Loucy (cell line): Measurements from ENCODE around the gene PTPRH.

Experiments
- H2AFZ ChIP-seq: fragments of 200-600 bp; sonication (generic); 2 replicates; pipeline ENCODE4 v1.6.0; 2016; ENCODE audit warnings: antibody characterized with exemption, mild to moderate bottlenecking, low read length, moderate library complexity
- H3F3A ChIP-seq: fragments of 200-600 bp; 2 replicates; pipeline ENCODE4 v1.6.0; 2016; ENCODE audit warnings: antibody characterized with exemption, low read depth, mild to moderate bottlenecking
- H3K27me3 ChIP-seq: fragments of 200-600 bp; sonication (generic); 2 replicates; pipeline ENCODE4 v1.6.1; 2014; ENCODE audit warnings: low read length, mild to moderate bottlenecking; ENCODE audit not compliant: insufficient read depth, poor library complexity, severe bottlenecking
- H3K36me3 ChIP-seq: fragments of 200-600 bp; sonication (generic); 2 replicates; pipeline ENCODE4 v1.6.1; 2016; ENCODE audit warnings: low read length; ENCODE audit not compliant: insufficient read depth
- H3K4me1 ChIP-seq: fragments of 200-600 bp; sonication (generic); 2 replicates; pipeline ENCODE4 v1.5.1; 2014; ENCODE audit warnings: low read length, mild to moderate bottlenecking; ENCODE audit not compliant: insufficient read depth, poor library complexity, severe bottlenecking
- H3K4me2 ChIP-seq: fragments of 200-600 bp; sonication (generic); 2 replicates; pipeline ENCODE4 v1.6.0; 2014; ENCODE audit warnings: antibody characterized with exemption, low read length, low read depth, mild to moderate bottlenecking; ENCODE audit not compliant: poor library complexity, severe bottlenecking
- H3K4me3 ChIP-seq: fragments of 200-600 bp; sonication (generic); 2 replicates; pipeline ENCODE4 v1.5.1; 2014; ENCODE audit warnings: low read length, mild to moderate bottlenecking, mixed read lengths; ENCODE audit not compliant: poor library complexity, severe bottlenecking
- H3K79me2 ChIP-seq: fragments of 200-600 bp; sonication (generic); 2 replicates; pipeline ENCODE4 v1.6.1; 2014; ENCODE audit warnings: low read length; ENCODE audit not compliant: insufficient read depth
- H3K9ac ChIP-seq: fragments of 200-600 bp; sonication (generic); 2 replicates; pipeline ENCODE4 v1.6.0; 2014; ENCODE audit warnings: mild to moderate bottlenecking, low read depth, low read length, moderate library complexity; ENCODE audit not compliant: poor library complexity, severe bottlenecking
- H3K9me2 ChIP-seq: fragments of 200-600 bp; sonication (generic); replicated peaks from 2 replicates; pipeline ENCODE4 v1.6.1; 2016; ENCODE audit warnings: low read depth, low read length, mixed read lengths
- H3K9me3 ChIP-seq: fragments of 200-600 bp; sonication (generic); 2 replicates; pipeline ENCODE4 v1.6.1; 2014; ENCODE audit warnings: mild to moderate bottlenecking, antibody characterized with exemption, low read length, low read depth; ENCODE audit not compliant: insufficient read depth
- H4K20me1 ChIP-seq: fragments of 200-600 bp; sonication (generic); 2 replicates; pipeline ENCODE4 v1.6.0; 2014; ENCODE audit warnings: antibody characterized with exemption, low read length, mild to moderate bottlenecking; ENCODE audit not compliant: insufficient read depth, poor library complexity, severe bottlenecking
- EZH2phosphoT487 ChIP-seq: fragments of 200-600 bp; IDR thresholded peaks from 2 replicates; pipeline ENCODE4 v1.6.1; 2018; ENCODE audit warnings: antibody characterized with exemption, mild to moderate bottlenecking, moderate library complexity, borderline replicate concordance
- TF ChIP-seq, protein P1 (sequence below): fragments of 200-600 bp; sonication (generic); conservative IDR thresholded peaks from 2 replicates; pipeline ENCODE4 v1.5.1; 2014; ENCODE audit warnings: mild to moderate bottlenecking, antibody characterized with exemption, low read length

PTPRH gene

DNA sequence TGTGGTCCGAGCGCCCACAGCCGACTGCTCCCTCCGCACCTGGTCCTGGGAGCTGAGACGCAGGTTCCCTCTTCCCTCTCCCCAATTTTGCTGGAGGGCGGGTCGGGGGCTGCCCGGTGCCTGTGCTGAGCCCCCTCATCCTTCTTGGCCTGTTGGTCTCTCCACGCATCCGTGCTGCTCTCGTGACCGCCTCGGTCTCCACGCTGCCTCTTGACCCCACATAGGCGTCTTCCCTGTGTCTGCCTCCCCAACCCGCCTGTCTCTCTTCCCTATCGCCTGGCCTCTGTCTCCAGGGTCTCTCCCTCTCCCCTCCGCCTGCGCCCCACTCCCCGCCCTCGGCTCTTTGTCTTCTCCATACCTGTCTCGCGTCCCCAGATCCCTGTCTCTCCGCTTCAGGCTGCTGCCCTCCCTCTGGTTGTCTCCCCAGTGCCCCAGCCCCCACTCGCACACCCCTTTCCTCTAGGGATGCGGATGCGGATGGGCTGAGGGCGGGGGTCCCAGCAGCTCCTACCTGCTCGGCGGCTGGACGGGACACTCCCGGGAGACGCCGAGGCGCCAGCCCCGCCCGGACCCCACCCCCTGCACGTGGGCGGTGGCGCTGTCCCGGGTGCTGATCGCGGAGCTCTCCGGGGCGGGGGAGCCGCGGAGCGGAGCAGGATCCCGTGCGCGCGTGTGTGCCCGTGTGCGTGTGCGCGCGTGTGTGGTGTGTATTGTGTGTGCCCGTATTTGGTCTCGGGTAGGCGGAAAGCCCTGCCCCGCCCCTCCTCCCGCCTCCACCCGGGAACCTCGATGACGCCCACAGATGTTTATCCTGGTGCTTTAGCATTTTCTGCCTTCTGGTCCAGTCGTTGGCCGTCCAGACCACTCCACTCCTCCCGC is 29.5 kb downstream of the PTPRH start, which contains the start of gene SYT5:
TSS of gene SYT5 (minus strand) at position 684 of the 879 bp plus-strand sequence. CDS start 1,248 bp downstream, outside the sequence.
- Histone ChIP-seq H3K4me3 (peak within 1 kb of the TSS; percentile 59), H3K4me1 (peaks cover 7% of the 10 kb centered on the region), H3K79me2 (no peaks in the 10 kb centered on the region), H4K20me1 (no peaks in the 10 kb centered on the region), H3K9me3 (no peaks in the 10 kb centered on the region), H3K36me3 (no peaks in the 10 kb centered on the region), H3K27me3 (no peaks in the 10 kb centered on the region), H3K9me2 (no peaks in the 10 kb centered on the region), H3F3A (no peaks in the 10 kb centered on the region), H3K9ac (no peak within 1 kb of the TSS), H2AFZ (no peak within 1 kb of the TSS), H3K4me2 (peak within 1 kb of the TSS; percentile 41)
- TF ChIP-seq EZH2phosphoT487 = no peak
- TF ChIP-seq, protein P1, sequence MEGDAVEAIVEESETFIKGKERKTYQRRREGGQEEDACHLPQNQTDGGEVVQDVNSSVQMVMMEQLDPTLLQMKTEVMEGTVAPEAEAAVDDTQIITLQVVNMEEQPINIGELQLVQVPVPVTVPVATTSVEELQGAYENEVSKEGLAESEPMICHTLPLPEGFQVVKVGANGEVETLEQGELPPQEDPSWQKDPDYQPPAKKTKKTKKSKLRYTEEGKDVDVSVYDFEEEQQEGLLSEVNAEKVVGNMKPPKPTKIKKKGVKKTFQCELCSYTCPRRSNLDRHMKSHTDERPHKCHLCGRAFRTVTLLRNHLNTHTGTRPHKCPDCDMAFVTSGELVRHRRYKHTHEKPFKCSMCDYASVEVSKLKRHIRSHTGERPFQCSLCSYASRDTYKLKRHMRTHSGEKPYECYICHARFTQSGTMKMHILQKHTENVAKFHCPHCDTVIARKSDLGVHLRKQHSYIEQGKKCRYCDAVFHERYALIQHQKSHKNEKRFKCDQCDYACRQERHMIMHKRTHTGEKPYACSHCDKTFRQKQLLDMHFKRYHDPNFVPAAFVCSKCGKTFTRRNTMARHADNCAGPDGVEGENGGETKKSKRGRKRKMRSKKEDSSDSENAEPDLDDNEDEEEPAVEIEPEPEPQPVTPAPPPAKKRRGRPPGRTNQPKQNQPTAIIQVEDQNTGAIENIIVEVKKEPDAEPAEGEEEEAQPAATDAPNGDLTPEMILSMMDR = no peak

DNA sequence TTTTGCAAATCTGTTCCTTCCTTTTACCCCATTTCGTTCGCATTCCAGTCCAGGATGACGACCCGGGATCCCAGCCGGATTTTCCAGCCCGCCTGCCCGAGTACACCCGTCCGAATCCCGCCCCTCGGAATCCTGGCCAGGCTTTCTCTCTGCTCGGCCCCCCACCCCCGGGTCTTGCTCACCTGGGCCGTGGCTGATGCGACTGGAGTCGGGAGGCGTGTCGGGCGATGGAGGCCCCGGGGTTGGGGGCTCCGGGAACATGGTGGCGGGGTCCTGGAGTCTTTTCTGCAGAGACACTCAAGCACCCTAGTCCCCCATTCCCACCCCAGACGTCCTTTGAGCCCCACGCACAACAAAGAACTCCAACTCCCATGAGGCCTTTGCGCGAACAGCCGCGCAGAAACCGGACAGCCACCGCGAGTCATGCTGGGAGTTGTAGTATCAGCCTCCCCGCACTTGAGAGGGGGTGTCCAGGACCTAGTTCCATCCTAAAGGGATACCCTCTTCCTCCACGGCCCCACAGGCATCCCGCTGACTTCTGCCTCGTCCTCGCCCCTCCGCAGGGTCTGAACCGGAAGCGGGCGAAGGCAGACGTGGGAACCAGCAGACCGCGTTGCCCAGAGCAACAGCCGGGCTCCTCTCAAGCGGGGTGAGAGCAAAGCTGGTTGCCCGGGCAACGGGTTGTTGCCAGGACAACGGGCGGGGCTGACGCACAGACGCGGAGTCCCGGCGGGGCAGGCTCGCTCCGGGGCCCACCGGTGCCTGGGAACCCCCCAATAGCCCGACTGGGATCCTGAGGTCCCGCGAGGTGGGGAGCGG is 30.3 kb downstream of the PTPRH start:
- no peak for TF ChIP-seq EZH2phosphoT487
- TF ChIP-seq, protein P1 = no peak
- no peaks in the 10 kb centered on the region for H3K9me2 ChIP-seq
- no peak overlapping the region for H3K9ac ChIP-seq
- no peaks in the 10 kb centered on the region for H3K36me3 ChIP-seq
- peak overlapping the region; percentile 59 for H3K4me3 ChIP-seq
- no peaks in the 10 kb centered on the region for H4K20me1 ChIP-seq
- no peaks in the 10 kb centered on the region for H3F3A ChIP-seq
- peaks cover 7% of the 10 kb centered on the region for H3K4me1 ChIP-seq
- no peaks in the 10 kb centered on the region for H3K79me2 ChIP-seq
- no peaks in the 10 kb centered on the region for H3K9me3 ChIP-seq
- H3K27me3 ChIP-seq = no peaks in the 10 kb centered on the region
- peak overlapping the region; percentile 41 for H3K4me2 ChIP-seq
- no peak overlapping the region for H2AFZ ChIP-seq

DNA sequence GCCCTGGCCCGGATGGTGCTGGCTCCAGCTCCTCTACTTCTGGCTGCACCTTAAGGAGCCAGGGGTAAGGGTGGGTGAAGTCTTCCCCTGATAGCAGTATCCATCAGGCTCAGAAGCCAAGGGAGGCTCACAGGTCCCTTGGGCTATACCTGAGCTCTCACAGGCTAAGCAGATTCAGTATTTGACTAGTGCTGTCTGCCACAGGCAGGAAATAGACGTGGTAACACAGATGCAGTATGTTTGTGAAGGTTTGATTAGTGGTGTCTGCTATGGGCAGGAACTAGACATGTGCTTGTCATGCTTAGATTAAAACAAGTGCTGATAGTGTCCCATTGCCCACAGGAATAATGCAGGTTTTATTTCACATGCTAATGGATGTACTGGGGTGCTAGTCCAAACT is 33.2 kb downstream of the PTPRH start:
- H3K9ac ChIP-seq = no peak overlapping the region
- H3K27me3 ChIP-seq = no peaks in the 10 kb centered on the region
- H3K79me2 ChIP-seq = no peaks in the 10 kb centered on the region
- H4K20me1 ChIP-seq = no peaks in the 10 kb centered on the region
- H3K9me3 ChIP-seq = no peaks in the 10 kb centered on the region
- no peaks in the 10 kb centered on the region for H3K9me2 ChIP-seq
- H3K4me1 ChIP-seq = peaks cover 7% of the 10 kb centered on the region
- H3K36me3 ChIP-seq = no peaks in the 10 kb centered on the region
- H3K4me3 ChIP-seq = no peak overlapping the region
- no peak overlapping the region for H2AFZ ChIP-seq
- H3F3A ChIP-seq = no peaks in the 10 kb centered on the region
- H3K4me2 ChIP-seq = no peak overlapping the region
- TF ChIP-seq EZH2phosphoT487 = no peak
